NCI-H128 (cell line): ENCODE data around the gene PDE7B.

Experiments used
- DNase-seq: peaks from one replicate; lab custom pipeline; 2025; ENCODE audit not compliant: unreplicated experiment; lab: John Stamatoyannopoulos, UW

The PDE7B gene

GRCh38 chr6:135922746-135923145 is 71.2 kb downstream of the PDE7B start:
- no peak for DNase-seq

DNA sequence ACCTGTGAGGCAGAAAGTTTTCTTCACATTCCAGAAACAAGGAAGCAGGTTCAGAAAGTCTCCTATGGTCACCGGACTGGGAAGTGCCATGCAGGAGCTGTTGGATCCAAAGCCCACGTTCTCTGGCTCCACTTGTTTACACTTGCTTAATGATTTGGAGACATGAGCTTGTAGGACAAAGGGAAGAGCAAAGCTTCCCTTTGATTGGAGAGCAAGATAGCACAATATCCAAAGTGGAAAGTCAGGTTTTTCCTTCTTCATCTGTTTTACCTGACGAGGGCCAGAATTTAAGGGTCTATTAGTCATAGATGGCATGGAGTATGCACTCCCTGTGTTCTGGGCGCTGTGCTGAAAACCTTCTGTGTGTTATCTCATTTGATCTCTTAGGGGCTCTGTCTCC is 81.2 kb downstream of the PDE7B start:
- DNase-seq: no peak

DNA sequence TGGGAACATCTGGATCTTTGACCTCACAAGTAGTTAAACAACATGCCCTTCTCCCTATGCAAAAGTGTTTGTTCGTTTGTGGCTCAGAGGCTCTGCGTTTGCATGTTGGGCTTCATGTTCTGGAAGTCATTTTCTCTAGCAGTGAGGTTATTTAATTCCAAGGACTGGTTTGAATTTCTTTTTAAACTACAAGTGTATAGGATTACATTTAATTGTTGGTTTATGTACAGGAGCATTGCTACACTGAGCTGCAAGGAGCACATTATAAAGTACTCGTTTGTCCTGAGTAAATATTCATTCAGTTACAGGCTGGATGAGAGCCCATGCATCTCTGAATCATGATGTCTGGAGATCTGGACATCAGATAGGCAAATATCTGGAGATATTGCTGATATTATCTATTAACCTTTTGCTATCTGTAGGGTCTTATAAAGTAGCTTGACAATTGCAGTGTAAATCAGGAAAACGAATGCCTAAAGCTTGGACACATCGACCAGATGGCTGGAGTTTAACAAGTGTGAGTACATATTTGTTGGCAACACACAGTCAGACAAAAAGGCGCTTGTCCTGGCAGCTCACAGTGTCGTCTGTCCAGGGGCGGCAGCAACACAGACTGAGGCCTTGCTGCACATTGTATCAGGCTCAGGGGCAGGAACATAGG is 84.6 kb downstream of the PDE7B start:
- no peak for DNase-seq

DNA sequence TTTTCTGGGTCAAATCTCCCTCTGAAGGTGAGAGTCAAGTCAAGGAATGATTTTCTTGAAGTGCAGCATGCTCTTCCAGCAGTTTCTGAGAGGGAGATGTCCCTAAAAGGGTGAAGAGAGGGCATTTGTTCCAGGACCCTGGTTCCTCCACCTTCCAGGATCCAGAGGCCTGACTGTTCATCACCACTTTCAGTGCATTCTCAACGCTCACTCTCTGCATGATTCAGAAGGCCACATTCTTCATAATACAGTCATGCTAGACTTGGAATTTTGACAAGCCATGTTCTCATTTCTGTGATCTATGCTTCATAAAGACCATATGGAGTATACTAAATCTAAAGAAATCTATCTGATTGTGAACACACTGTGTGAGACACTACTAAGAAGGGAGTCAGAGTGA is 85.1 kb downstream of the PDE7B start:
- DNase-seq: no peak

- no peak for DNase-seq
Measured at GRCh38 chr6:135937106-135937505, 85.6 kb downstream of the PDE7B start.

DNA sequence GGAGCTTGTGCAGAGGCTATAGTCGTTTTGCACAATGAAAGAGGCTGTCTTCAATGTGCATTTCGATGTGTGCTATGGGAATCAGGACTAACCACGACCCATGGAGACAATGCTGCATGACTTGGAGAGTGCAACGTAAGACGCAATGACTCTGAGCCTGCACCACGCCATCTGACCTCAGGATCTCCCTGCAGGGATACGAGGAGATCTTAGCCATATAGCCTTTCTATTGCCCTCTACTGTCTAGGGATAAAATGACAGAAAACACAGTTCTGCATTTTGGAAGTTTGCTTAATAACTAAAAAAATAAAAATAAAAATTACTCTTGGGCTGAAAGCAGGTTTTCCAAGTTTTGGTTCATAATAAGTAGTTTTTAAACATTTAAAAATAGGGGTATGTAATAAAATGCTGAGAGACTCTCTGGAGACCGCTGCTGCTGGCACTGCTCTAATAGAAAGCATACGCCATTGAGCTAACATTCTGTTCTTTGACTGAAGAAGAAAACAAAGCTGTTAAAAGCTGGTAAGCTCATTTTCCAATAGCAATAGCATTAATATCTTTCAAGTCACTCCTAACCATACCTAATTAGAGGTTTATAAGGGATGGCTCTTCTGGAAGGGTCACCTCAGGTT is 87.2 kb downstream of the PDE7B start:
- DNase-seq: no peak

DNA sequence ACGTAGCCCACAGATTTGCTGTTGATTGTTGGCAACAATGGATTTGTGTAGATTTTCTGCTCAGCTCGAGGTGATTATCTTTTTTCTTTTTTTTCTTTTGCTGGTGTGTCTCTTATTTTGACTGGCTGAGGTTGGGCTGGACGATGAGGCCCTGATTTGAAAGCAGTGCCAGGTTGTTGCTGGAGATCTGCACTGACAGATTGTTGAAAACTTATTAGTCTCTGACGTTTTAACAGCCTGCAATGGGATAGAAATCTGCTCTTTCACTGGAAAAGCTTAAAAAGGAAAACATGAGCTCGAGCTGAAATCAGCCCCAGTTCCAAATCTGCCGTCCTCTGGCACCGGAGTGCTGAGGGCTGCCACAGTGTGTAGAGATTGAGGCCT is 87.7 kb downstream of the PDE7B start:
- no peak for DNase-seq

DNA sequence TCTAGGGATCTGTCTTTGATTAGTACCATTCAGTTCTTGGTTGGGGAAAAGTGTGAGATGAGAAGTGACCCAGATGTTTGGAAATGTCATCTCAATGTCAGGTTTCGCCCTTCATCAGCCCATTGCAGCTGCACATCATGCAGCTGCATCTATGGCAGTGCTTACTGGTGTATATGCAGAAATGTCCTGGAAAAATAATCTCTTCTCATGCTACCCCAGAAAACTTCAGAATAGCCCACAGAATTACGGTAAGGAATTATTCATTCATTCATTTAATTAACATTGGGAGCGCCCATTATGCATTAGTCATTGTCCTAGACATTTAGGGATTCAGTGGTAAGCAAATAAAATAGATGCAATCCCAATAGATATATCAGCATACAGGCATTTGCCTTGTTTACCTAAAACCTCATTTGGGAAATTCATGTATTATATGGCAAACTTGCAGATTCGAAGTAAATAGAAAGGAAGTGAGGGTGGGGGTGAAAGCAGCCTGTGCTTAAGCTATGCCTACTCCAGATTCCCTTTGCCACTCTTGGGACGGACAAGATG is 89.2 kb downstream of the PDE7B start:
- DNase-seq: no peak

GRCh38 chr6:135941275-135942025 is 89.9 kb downstream of the PDE7B start:
- no peak for DNase-seq

- DNase-seq: no peak
Measured at GRCh38 chr6:135944120-135944519, 92.6 kb downstream of the PDE7B start.

GRCh38 chr6:135946674-135947073 is 95.2 kb downstream of the PDE7B start:
- no peak for DNase-seq

- no peak for DNase-seq
Measured at GRCh38 chr6:135950669-135951068, 99.2 kb downstream of the PDE7B start.

- DNase-seq: no peak
Measured at GRCh38 chr6:135951169-135951568, 99.7 kb downstream of the PDE7B start.

DNA sequence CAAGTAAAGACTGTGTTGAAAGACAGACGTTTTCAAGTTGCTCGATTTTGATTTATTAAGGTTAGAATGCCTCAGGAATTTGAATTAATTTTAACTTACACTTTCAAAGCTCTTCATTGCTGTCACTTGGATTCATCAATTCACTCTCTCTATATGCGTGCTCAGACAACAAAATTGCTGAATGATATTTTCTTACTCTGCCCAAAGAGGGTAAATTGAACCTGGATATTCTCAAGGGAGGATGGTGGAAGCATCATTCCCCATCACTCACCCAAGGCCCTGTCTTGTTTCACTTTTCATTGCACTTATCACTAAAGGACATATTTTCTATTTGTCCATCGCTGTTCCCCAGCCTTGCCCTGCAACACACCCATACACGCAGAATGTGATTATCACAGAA is 102.3 kb downstream of the PDE7B start:
- DNase-seq: no peak

GRCh38 chr6:135955099-135955498 is 103.6 kb downstream of the PDE7B start:
- no peak for DNase-seq

DNA sequence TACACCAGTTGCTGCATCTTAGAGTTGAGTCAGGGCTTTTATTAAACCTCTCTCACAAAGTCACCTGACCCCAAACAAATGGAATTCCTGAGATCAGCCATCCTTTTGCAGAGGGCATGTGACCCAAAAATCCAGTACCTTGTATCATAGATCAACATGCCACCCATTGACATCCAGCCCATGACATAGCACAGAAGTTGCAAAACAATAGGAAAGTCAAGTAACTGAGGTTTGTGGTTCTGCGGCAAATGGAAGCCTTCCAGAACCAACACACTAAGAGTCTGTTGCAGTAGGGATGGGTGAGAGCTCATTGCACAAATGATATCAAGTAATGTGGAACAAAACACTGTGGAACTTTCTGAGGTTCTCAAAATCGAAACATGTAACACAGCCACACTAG is 111.2 kb downstream of the PDE7B start:
- no peak for DNase-seq

GRCh38 chr6:135970750-135971149 is 119.2 kb downstream of the PDE7B start:
- no peak for DNase-seq

DNA sequence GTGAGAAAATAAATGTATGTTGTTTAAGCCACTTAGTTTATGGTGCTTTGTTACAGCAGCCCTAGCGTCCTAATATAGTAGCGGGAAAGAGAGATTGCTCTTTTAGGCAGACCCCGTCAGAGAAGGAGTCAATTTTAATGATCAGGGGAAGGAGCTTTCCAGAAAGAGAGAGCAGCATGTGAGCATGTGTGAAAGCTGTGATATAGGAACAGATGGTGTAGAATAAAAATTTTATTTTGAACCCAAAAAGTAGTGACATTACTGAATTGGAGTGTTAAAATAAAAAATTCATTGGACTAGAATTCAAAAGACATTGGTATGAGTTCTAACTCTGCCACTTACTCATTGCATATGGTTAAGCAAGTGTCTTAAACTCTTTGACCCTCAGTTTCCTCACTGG is 119.8 kb downstream of the PDE7B start:
- no peak for DNase-seq

GRCh38 chr6:135972150-135972549 is 120.6 kb downstream of the PDE7B start:
- no peak for DNase-seq

DNA sequence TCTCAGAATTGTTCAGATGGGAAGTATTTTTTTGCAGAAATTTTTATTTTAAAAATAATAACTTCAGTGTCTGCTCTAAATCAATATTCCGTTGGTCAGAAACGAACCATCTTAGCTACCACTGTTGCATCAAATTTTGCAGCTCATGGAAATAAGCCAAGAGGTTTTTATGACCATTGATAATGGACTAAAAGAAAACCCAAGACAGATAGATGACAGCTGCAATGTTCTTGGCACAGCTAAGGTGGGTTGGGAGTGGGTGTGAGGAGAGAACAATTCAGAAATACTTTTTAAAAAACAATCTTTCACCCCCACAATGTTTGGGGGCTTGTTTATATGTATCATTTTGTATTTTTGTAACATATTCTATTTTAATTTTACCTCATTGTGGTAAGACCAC is 121.1 kb downstream of the PDE7B start:
- no peak for DNase-seq

- no peak for DNase-seq
Measured at GRCh38 chr6:135974426-135974825, 122.9 kb downstream of the PDE7B start.

GRCh38 chr6:135976585-135976984 is 125.1 kb downstream of the PDE7B start:
- DNase-seq: no peak
